KG1 (cell line): ENCODE measurements around the gene PLCB4.
"Not testable (repeated sequence)": the region's sequence is repeated elsewhere in the genome, so short reads cannot be mapped to it uniquely, and the experiment has no call there.

Experiments used
- DNase-seq: peaks from one replicate; lab custom pipeline; 2025; lab: John Stamatoyannopoulos, UW

Gene PLCB4

DNA sequence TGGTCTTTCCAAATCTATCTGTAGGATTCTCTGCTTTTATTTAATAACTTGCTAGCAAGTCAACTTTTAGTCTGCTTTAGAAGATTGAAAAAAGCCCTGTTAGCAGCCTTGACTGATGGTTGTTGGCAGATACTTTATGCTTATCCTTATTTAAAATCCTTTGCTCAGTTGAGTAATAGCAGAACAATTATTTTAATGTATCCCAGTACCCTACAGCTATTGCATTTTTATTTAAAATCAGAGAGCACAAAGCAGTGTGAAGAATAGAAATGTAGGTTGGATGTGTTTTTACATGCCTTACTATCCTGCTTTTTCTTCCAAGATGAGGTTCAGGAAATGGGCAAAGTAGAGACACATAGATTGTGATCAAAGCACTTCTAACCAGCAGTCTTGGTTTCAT is 298.4 kb downstream of the PLCB4 start:
- no peak for DNase-seq

DNA sequence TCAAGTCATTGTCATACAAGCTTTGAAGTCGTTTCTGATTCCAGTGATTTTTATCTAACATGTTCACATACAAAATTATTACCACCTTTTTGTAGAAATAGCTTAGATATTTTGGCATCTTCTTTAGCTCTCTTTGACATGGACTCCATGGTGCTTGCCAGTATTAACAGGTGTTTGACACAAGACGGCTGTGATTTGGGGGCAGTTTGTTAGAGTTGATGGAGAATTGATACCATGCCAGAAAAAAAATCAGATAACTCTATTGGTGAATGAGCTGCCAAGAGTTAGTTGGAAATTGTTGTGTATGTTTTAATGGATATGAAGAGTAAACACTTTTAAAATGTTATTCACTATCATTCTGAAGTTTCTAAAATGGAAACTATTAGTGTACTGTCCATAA is 298.9 kb downstream of the PLCB4 start:
- DNase-seq = no peak

DNA sequence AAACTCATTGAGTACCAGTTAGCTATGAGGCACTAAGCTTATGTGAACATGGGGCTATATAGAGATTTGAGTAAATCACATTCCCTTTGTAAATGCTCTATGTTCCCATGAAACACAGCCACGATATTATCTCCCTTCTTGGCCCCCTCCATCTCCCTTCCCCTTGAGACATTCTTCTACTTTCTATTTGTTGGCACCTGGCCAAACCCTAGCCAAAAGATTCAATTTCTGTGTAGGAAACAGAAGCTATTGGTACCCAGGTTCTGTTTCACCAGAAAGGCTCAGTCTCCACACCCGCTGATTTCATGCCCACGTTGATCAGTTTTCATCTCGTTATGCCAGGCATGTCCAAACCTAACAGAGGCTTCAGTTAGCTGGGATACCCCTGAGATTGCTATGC is 300.0 kb downstream of the PLCB4 start:
- no peak for DNase-seq

DNA sequence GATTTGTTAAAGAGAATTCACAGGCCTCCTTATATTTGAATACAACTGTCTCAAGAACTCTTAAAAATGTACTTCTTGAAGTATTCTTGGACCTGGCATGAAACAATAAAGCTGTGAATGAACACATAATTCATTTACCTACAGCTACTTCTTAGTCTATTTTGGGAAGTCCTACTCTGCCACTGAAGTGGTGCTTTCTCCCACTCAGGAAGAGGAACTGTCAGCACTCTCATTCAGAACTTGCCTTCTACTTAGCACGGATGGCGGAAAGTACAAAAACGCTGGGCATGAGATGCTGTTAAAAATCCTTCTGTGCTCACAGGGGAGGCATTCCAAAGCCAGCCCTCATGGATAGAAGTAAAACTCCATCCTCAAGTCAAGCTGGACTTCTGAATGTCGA is 300.7 kb downstream of the PLCB4 start:
- no peak for DNase-seq

DNA sequence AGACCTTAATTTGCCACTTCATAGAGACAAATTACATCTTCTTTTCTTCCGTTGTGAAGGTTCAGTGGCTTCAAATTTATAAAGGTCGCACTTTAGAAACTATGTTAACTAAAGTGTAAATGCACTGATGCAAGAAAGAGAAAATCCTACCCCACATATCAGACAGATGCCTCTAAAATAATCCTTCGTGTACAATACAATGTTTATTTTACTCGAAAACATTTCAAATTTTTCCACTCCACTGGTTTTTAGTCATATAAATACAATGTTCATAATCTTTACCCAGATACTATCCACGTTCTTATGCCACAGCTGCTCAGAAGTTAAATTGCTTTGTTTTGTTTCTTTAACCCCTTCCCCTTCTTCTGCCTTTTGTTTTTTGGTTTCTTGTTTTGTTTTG is 305.2 kb downstream of the PLCB4 start:
- DNase-seq = no peak

DNA sequence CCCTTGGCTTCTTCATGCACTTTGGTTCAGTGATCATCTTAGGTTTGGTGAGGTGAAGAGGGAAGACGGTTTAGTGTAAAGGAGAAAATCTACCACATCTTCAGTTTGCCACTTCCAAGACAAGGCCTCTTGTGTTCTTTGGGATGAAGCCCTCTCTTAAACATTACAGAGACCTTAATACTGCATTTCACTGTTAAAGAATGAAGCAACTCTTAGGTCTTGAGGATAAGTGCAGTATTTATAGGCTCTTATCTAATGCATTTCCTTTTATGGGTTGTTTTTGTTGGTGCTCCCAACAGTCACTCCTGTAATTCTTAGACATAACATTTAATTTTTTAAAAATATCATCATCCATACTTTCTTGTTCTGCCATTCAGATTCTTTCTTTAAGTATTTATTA is 305.6 kb downstream of the PLCB4 start:
- DNase-seq = no peak

DNA sequence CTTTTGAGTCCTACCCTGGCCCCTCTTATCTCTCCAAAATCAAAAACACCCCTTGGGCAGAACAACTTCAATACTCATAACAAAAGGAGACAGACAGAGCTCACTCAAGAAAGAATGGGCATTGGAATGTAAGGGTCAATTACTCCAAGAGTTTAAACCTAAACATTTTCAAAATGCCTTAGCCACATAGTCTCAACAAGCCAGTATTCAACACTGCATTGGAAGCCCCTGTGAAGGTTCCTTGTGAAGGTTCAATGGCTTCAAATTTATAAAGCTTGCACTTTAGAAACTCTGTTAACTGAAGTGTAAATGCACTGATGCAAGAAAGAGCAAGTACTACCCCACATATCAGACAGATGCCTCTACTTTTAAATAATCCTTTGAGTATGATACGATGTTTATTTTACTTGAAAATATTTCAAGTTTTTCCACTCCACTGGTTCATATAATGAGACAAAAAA is 306.4 kb downstream of the PLCB4 start:
- no peak for DNase-seq

DNA sequence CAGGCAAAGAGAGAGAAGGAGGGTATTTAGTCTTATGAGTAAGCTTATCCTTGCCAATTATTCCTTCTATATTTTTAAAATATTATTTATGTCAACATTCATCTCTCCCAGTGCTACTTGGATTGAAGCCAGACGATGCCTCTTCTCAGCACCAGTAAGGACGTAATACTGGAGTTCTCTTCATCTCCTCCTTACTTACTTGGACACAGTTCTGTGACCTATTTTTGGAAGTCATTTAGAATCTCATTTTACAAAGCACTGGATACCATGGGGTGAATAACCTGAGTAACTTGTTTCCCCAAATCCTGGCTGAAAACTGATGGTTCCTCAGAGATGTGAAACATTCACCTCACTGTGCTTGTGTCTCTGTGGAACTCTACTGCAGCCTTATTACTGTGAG is 308.1 kb downstream of the PLCB4 start:
- no peak for DNase-seq

DNA sequence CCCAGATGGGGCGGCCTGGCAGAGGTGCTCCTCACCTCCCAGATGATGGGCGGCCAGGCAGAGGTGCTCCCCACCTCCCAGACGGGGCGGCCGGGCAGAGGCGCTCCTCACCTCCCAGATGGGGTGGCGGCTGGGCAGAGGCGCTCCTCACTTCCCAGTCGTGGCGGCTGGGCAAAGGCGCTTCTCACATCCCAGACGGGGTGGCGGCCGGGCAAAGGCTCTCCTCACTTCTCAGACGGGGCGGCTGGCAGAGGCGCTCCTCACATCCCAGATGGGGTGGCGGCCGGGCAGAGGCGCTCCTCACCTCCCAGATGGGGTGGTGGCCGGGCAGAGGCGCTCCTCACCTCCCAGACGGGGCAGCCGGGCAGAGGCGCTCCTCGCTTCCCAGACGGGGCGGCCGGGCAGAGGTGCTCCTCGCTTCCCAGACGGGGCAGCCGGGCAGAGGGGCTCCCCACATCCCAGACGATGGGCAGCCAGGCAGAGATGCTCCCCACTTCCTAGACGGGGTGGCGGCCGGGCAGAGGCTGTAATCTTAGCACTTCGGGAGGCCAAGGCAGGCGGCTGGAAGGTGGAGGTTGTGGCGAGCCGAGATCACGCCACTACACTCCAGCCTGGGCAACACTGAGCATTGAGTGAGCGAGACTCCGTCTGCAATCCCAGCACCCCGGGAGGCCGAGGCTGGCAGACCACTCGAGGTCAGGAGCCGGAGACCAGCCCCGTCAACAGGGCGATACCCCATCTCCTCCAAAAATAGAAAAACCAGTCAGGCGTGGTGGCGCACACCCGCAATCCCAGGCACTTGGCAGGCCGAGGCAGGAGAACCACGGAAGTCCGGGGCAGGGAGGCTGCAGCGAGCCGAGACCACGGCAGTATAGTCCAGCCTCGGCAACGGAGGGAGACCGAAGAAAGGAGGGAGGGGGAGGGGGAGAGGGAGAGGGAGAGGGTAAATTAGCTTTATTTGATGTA is 316.7 kb downstream of the PLCB4 start:
- DNase-seq = not testable (repeated sequence)

DNA sequence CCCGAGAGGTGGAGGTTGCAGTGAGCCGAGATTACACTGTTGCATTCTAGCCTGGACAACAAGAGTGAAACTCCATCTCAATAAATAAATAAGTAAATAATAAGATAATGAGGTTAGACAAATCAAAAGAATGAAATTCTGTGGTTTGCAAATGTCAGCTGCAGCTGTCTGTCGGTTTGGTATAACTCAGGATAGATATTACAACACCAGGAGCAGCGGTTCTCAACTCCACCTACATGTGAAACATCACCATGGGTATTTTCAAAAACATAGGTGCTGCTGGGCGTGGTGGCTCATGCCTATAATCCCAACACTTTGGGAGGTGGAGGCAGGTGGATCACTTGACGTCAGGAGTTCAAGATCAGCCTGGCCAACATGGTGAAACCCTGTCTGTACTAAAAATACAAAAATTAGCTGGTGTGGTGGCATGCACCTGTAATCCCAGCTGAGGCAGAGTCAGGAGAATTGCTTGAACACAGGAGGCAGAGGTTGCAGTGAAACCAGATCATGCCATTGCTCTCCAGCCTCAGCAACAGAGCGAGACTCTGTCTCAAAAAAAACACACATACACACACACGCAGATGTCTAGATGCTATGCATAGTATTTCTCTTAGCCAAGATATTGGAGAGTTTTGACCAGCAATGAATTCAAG is 319.4 kb downstream of the PLCB4 start:
- DNase-seq = no peak

DNA sequence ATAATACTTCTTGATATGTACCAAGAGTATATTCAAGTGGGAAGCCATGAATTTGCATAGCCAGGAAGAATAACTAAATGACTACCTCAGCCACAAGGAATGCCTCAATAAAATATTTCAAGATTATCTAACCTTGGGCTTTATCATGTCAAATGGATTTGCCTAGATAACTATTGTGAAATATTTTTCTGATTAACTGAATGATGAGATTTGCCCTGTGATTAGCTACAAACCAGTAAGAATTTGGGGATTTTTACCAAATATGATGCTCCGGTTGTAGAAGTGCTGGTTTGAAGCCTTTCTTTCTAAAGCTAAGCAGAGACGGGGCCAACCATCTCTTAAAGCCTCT is 319.9 kb downstream of the PLCB4 start:
- DNase-seq = no peak

DNA sequence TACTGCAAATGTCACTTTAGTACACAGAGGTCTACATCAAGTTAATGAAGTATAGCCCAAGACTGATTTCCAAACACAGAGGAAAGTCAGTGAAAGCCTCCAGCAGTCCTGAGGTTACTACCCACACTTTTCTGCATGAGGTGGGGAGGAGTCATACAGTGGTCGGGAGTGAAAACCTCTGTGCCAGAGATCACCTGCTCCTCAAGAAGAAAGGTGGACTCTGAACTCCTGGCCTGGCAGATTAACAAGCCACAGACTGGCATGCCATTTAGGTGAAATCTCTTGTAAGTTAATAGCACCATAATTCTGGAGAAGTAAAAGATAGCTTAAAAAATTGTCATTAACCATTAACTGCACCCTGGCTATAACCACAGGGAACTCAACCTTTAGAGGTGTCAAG is 320.5 kb downstream of the PLCB4 start:
- no peak for DNase-seq

DNA sequence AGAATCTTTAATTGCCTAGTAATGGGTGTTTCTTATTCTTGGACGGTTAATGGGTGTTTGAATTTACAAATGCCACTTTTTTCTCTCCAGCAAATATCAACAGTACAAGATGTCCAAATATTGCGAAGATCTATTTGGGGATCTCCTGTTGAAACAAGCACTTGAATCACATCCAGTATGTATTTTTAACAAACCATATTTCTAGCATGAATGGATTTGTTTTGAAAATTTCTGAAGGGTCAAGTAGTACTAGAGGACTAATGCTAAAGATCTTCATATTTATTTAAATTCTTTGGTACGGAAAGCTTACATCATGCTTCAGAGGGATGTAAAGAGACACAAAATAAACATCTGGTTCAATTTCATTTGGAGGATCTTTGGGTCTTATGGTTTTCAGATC is 321.6 kb downstream of the PLCB4 start:
- DNase-seq = no peak

DNA sequence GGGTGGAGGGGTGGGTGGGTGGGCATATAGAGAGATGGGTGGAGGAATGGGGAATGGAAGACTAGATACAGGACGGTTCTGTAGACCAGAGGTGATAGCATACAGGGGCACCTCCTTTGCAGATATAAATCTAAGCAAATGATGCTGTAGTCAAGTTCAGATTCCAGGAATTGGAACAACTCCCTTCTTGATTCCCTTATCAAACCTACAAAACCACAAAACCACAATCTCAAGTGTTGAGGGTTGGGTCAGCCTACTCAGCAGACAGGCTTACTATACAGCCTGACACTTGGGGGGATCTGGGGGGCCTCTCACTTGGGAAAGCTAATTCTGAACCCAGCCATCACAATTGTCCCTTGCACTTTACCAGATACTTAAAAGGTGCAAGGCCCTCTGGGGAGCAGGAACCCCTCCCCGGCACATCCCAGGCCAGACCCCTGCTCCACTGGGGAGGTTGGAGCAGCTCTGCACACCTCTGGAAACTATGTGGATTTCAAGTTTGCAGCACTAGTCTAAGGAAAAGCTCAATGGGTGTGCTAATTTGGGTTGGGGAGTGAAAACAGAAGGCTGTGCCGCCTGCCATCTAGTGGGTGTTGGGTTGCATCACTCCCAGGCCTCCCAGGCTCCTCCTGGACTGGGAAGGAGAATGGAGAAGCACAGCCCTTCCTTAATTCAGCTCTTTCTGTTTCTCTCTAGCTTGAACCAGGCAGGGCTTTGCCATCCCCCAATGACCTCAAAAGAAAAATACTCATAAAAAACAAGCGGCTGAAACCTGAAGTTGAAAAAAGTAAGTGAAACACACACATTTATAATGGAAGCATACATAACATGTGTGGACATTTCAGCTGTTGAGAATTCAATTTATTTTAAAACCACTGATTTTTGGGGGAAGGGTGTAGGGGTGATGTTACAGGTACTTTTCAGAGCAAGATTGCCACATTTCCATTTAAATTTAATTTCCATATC is 324.3 kb downstream of the PLCB4 start:
- DNase-seq = no peak

DNA sequence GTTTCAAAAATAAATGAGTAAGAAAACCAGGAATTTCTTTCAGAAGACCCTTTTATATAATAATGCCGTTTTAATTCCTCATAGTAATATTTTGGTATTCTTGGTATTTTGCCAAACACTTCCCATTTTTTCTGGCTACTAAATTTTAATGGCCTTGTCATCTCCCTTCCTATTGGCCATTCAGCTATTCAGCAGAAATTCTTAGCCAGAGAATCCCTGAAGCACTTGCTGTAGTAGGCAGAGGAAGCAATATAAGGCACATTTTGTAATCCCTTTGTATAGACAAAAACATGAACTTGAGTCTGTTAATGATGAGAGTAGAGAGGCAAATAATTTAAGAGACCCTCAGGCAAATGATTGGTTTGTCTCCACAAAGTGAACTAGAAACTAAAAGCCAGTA is 327.1 kb downstream of the PLCB4 start:
- no peak for DNase-seq

DNA sequence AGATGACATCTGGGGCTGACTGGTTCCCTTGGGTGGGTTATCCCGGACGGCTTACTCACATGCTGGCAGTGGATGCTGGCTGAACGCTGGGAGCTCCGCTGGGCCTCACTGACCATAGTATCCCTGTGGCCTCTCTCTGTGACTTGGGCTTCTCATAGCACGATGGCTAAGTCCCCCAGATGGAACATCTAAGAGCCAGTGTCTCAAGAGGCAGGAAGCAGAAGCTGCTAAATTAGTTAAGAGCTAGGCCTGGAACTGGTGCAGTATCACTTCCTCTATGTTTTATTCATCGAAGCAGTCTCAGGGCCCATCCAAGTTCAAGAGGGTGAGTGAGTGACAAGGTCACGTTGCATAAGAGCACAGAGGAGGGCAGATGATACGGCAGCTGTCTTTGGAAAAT is 329.0 kb downstream of the PLCB4 start:
- DNase-seq = no peak

DNA sequence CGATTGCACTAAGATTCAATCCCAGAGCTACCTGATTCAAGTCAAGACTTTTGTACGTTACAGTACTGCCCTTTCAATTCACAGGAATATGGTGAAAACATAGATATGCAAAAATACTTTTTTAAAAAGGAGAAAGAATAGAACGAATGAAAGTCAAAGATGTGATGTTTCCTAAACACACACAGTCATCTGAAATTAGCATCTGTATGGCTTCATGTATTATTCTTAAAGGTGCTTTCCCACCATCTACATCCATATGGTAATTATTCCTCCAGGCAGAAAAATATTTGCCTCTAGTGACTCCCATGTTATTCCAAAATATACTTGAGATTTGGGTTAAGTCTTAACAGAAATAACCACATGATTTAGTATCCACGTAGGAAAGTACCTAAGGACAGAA is 330.0 kb downstream of the PLCB4 start:
- no peak for DNase-seq

DNA sequence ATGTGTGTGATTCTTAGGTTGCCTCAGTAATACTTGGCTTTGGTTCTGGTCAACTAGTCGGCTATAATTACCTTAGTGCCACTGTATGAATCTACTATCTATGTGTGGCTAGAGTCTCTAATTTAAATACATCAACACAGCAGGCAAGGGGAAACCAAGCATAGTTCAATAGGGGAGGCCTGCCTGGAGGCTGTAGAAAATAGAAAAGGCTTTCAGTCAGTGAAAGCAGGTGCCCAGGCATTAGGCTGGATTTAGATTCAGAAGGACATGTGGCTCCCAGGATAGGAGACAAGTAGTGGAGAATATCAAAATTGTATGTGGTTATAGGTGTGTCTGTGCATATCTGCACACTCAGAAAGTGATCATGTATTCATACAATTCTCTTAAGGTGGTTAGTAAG is 330.4 kb downstream of the PLCB4 start:
- DNase-seq = no peak

DNA sequence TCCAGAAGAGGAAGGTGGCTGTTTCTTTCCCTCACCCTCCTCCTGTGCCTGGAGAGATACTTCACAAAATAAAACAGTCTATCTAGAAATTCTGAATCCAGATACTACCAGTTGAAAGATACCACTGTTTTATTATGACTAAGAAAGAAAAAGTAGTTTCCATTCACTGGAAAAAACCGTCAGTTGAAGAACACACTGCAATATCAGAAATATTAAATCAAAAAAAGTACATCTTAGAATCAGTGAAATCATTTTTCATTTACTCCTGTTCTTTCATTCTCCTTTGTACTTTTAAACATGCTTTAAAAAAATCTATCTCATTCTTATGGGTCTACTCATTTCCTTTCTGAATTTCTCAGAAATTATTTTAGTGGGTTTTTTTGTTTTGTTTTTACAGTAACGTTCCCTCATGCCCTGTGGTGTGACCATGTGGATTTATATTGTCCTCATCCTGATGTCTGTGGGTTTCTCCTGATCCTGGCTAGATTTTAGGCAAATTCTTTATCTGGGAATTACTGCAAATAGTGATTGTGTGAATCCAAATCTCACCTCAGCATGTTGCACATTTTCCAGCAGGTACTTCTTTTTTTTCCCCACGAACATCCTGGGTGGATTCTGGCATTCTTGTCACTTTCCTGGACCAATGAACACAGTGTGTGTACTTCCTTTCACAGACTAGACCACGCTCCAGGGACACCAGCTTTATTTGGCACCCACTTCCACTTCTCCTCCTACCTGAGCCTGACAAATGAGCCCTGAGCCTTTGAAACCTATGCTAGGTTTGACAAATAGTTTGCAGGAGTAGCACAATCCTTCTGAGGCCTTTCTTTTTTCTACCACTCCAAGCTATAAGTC is 331.5 kb downstream of the PLCB4 start:
- no peak for DNase-seq

DNA sequence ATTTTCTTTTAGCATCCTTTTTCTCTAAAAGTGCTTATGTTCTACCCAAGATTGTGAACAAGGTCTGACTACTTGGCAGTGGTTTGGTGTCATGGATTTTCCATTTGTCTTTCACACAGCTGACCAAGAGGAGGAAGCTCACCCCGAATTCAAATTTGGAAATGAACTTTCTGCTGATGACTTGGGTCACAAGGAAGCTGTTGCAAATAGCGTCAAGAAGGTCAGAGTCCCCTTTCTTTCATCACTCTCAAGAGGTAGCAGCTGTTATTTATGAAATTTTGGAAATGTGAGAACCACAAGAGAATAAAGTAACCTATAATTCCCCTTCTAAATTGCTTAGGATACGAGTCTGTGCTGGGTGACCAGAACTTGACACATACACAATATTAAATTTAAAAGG is 332.5 kb downstream of the PLCB4 start:
- no peak for DNase-seq

DNA sequence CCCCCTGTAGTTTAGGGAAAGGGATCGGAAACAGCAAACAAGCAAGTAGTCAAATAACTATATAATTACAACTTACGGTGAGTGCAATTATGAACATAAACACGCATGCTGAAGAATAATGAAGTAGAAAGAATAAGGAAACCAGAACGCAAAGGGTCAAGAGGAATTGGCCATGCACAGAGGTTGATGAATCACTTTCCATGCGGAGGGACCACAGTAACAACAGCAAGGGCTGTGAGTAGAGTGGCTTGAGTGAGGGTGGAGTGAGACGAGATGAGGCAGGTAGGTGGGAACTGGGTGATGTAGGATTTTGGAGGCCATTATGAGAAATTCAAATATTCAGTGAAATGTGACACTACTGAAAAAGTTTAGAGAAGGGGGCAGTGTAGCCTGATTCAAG is 333.3 kb downstream of the PLCB4 start:
- DNase-seq = no peak
